Measurements from ENCODE around the gene NOTUM. TPM values are rescaled to one million over a fixed set of nuclear protein-coding genes. Genes with fewer than 3 reads are reported as not detected.

NOTUM gene
- total and polyA plus RNA-seq, 9 of the 15 experiments (the other 6 are each of a cell fraction or from before 2014, with no cell fraction given): 0.03 to 14.0 (median 4.1) TPM

- TF ChIP-seq BRCA1 (IDR thresholded peaks at IDR 0.05): no peak
- no peak for TF ChIP-seq BRCA1 (CRISPR knock-in tag; IDR thresholded peaks at IDR 0.05)
- TF ChIP-seq POLR2G (IDR thresholded peaks at IDR 0.05; ENCODE audit: low read depth, low read length): 0 out of 2 replicates have a peak, but pooled peaks have one; percentile 31
- TF ChIP-seq PHF8 (IDR thresholded peaks at IDR 0.05; ENCODE audit: borderline replicate concordance, low read length): 0 out of 2 replicates have a peak, but pooled peaks have one; percentile 0
- TF ChIP-seq ZNF511 (CRISPR knock-in tag; IDR thresholded peaks at IDR 0.05): no peak
- TF ChIP-seq ZBTB5 (IDR thresholded peaks at IDR 0.05): no peak
- no peak for TF ChIP-seq ZKSCAN3 (CRISPR knock-in tag; IDR thresholded peaks at IDR 0.05)
- TF ChIP-seq ZNF830 (CRISPR knock-in tag; IDR thresholded peaks at IDR 0.05): no peak
- no peak for TF ChIP-seq SREBF2 (CRISPR knock-in tag; IDR thresholded peaks at IDR 0.05)
Observed at GRCh38 chr17:81934098-81934757, 26.8 kb downstream of the NOTUM start (continued).
